GM18520 (cell line): Measurements from ENCODE around the gene FHIT.
"Not testable (repeated sequence)": the region's sequence is repeated elsewhere in the genome, so short reads cannot be mapped to it uniquely, and the experiment has no call there.

Experiments used
- ATAC-seq: cut with Tn5 transposase; IDR thresholded peaks from one replicate; pipeline ENCODE4 v1.9.1; 2021; ENCODE audit not compliant: unreplicated experiment

The FHIT gene

GRCh38 chr3:61117045-61117898 lies 134.0 kb downstream of the FHIT start:
- no peak for ATAC-seq

GRCh38 chr3:61114316-61114953 lies 136.8 kb downstream of the FHIT start:
- no peak for ATAC-seq

- peak; percentile 75 for ATAC-seq
Observed at GRCh38 chr3:61111825-61112224, 139.4 kb downstream of the FHIT start.

GRCh38 chr3:61110576-61110975 lies 140.7 kb downstream of the FHIT start:
- no peak for ATAC-seq

GRCh38 chr3:61108247-61109019 lies 142.8 kb downstream of the FHIT start:
- no peak for ATAC-seq

- no peak for ATAC-seq
Observed at GRCh38 chr3:61094608-61095007, 156.6 kb downstream of the FHIT start.

- no peak for ATAC-seq
Observed at GRCh38 chr3:61093364-61093763, 157.9 kb downstream of the FHIT start.

- no peak for ATAC-seq
Observed at GRCh38 chr3:61092870-61093269, 158.4 kb downstream of the FHIT start.

GRCh38 chr3:61090389-61091169 lies 160.7 kb downstream of the FHIT start:
- ATAC-seq = no peak

- no peak for ATAC-seq
Observed at GRCh38 chr3:61087465-61087864, 163.8 kb downstream of the FHIT start.

- no peak for ATAC-seq
Observed at GRCh38 chr3:61081554-61081953, 169.7 kb downstream of the FHIT start.

GRCh38 chr3:61080737-61081445 lies 170.4 kb downstream of the FHIT start:
- no peak for ATAC-seq

- no peak for ATAC-seq
Observed at GRCh38 chr3:61078048-61078752, 173.1 kb downstream of the FHIT start.

- ATAC-seq = no peak
Observed at GRCh38 chr3:61077551-61077950, 173.7 kb downstream of the FHIT start.

- ATAC-seq = no peak
Observed at GRCh38 chr3:61074783-61075182, 176.5 kb downstream of the FHIT start.

- ATAC-seq = no peak
Observed at GRCh38 chr3:61073566-61074165, 177.6 kb downstream of the FHIT start.

- no peak for ATAC-seq
Observed at GRCh38 chr3:61068084-61068483, 183.2 kb downstream of the FHIT start.

- no peak for ATAC-seq
Observed at GRCh38 chr3:61066800-61067199, 184.5 kb downstream of the FHIT start.

- ATAC-seq = not testable (repeated sequence)
Observed at GRCh38 chr3:61066222-61066621, 185.0 kb downstream of the FHIT start.
